ENCODE results near the gene ZBTB7C.
"Not testable (repeated sequence)": the region's sequence is repeated elsewhere in the genome, so short reads cannot be mapped to it uniquely, and the experiment has no call there.

ZBTB7C gene

DNA sequence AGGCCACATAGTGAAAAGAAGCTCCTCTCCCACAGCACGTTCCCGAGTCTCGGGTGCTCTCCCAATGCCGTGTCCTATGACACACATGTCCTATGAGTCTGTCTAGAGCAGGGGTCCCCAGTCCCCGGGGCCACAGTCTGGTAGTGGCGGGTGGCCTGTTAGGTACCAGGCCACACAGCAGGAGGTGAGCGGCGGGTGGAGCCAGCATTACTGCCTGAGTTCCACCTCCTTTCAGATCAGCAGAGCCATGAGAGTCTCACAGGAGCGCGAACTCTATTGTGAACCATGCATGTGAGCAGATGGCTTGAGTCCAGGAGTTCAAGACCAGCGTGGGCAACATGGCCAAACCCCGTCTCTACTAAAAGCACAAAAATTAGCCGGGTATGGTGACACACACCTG, 112.6 kb downstream of the ZBTB7C start:
- no peak for DNase-seq (ENCODE audit: low read depth)

GRCh38 chr18:48295586-48296311, 113.4 kb downstream of the ZBTB7C start:
- peak; percentile 6 for DNase-seq (ENCODE audit: low read depth)

- no peak for DNase-seq (ENCODE audit: low read depth)
Measured at GRCh38 chr18:48294899-48295585, 114.1 kb downstream of the ZBTB7C start.

DNA sequence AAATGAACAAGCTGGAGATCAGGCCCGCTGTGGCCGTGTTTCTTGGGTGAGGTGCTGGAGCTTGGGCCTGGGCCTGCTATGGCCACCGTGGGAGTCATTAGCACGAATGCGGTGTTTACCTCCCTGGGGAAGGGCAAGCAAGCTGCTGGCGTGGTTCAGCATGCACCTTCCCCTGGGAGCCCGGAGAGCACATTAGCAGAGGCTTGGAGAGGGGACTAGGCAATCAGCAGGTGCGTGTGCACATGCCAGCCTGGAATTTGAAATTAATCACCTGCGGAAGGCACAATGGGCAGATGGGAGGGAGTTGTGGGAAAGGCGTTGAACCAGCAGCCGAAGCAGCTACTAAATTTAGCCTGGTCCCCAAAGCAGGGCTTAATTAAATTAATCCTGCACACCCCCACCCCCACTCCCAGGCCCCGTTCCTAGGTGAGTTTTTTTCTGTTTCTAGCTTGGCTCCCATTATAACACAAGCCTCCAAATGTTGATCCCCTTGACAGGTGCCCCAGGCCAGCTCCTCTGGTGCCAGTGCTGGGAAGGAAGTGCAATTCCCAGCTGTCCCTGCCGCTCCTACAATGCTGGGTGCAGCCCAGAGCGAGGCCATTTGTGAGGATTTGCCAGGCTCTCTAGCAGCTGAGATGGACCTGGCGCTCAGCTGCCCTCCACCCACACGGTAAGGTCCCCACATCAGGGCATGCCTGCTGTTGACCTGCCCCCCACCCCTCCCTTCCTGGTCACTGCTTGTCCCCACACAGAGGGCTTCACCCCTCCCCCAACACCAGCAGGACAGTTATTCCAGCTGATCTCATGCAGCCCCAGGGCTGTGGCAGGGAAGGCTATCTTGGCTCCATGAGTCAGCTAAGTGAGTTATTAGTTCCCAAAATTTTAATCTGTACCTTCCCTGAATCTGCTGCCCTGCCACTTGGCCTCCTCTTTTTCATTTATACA, 115.0 kb downstream of the ZBTB7C start:
- no peak for DNase-seq (ENCODE audit: low read depth)

- no peak for DNase-seq (ENCODE audit: low read depth)
Measured at GRCh38 chr18:48292782-48293424, 116.3 kb downstream of the ZBTB7C start.

GRCh38 chr18:48292229-48292628, 117.0 kb downstream of the ZBTB7C start:
- no peak for DNase-seq (ENCODE audit: low read depth)

DNA sequence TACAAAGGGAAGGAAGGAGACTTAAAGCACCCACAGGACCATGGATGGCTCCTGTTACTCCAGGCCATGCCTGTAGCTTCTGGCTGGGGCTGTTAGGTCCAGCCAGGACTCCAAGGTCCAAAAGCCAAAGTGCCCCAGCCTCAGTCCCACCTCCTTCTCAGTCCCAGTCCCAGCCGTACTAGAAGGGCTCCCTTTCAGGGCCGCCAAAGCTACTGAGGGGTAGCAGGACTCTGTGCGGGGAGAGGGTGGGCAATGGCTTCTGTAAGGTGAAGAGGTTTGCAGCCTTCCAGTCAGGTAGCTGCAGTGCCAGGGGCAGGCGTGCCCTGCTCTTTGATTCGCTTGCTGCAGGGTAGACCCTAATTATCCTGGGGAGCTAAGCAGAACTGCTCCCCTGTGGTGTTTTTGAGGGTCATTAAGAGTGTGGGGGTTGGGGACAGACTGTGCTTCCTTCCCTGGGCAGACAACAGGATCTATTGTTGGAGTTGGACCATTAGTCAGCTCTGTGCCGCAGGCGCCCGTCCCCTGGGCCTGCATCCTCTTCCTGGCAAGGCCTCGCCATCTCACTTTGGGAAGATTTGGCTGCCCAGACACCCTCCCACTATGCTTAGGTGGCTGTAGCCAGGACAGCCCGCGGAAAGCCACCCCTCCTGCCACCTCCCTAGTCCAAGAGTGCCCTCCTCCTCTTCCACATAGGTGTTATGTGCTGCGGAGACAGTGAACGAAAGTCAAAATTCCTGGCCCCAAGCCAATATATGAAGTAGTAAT, 118.8 kb downstream of the ZBTB7C start:
- no peak for DNase-seq (ENCODE audit: low read depth)

GRCh38 chr18:48284743-48285142, 124.4 kb downstream of the ZBTB7C start:
- no peak for DNase-seq (ENCODE audit: low read depth)

- DNase-seq (ENCODE audit: low read depth) = not testable (repeated sequence)
Measured at GRCh38 chr18:48284011-48284410, 125.2 kb downstream of the ZBTB7C start.

DNA sequence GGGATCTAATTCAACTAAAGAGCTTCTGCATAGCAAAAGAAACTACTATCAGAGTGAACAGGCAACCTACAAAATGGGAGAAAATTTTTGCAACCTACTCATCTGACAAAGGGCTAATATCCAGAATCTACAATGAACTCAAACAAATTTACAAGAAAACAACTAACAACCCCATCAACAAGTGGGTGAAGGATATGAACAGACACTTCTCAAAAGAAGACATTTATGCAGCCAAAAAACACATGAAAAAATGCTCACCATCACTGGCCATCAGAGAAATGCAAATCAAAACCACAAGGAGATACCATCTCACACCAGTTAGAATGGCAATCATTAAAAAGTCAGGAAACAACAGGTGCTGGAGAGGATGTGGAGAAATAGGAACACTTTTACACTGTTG, 127.7 kb downstream of the ZBTB7C start:
- DNase-seq (ENCODE audit: low read depth) = not testable (repeated sequence)

DNA sequence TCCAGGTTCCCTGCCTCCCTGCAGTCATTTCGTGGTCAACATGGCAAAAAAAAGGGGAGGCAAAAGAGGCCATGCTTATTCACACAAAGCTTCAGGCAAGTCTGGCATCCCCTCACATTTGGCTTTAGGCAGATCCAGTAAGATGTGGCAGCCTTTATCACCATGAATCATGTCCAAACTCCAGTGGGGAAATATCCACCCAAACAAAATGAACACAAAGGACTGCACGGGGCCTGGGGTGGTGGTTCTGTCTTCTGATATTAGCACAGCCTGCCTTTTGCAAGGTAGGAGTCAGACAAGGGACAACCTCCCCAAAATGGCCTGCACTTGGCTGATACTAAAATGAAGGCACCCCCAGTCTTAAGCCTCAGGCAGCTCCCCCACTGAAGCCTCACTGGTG, 129.9 kb downstream of the ZBTB7C start:
- DNase-seq (ENCODE audit: low read depth) = no peak

- no peak for DNase-seq (ENCODE audit: low read depth)
Measured at GRCh38 chr18:48278081-48278480, 131.1 kb downstream of the ZBTB7C start.

- DNase-seq (ENCODE audit: low read depth) = no peak
Measured at GRCh38 chr18:48274301-48274700, 134.9 kb downstream of the ZBTB7C start.

DNA sequence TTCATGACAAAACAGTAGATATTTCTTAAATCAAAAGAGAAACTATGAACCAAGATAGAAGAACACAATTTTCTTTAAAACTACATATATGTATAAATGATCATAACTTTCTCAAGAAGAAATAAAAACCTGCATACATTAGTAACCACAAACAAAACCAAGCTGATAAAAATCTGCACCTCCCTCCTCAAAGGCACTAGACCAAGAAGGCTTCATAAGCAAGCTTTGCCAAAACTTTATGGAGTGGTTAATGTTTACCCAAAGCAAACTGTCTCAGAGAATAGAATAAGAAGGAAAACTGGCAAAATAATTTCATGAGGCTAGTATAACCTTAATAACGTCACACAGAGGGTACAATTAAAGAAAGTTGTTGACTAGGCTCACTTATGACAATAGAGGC, 138.3 kb downstream of the ZBTB7C start:
- no peak for DNase-seq (ENCODE audit: low read depth)

- DNase-seq (ENCODE audit: low read depth) = no peak
Measured at GRCh38 chr18:48265328-48265727, 143.9 kb downstream of the ZBTB7C start.

- no peak for DNase-seq (ENCODE audit: low read depth)
Measured at GRCh38 chr18:48263914-48264902, 145.0 kb downstream of the ZBTB7C start.

DNA sequence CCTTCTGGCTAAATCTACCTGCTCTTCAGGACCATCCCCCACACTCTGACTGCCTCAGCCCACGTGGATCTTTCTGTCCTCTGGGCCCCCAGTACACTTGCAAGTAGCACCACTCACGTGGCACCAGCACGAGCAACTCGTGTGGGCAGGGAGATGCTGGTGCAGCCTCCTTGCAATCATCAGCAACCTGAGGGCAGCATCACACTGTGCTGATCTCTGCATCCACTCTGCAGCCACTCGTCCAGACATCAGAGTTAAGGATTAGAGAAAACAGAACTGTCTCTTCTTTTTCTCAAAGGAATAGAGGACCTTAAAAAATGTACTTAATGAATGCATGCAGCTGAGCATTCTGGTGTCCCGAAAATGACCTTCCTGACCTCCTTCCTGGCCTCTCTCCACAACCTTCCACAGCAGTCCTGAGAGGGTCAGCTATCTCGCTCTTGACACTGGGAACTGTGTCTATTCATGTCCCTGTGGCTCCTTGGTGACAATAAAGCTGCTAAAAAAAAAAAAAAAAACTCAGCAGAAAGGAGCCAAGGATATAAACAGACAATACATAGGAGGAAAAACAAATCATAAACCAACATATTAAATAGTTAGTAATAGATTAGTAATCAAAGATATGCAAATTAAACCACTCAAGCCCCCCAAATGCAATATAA, 145.9 kb downstream of the ZBTB7C start:
- no peak for DNase-seq (ENCODE audit: low read depth)

- no peak for DNase-seq (ENCODE audit: low read depth)
Measured at GRCh38 chr18:48260237-48260636, 148.9 kb downstream of the ZBTB7C start.

DNA sequence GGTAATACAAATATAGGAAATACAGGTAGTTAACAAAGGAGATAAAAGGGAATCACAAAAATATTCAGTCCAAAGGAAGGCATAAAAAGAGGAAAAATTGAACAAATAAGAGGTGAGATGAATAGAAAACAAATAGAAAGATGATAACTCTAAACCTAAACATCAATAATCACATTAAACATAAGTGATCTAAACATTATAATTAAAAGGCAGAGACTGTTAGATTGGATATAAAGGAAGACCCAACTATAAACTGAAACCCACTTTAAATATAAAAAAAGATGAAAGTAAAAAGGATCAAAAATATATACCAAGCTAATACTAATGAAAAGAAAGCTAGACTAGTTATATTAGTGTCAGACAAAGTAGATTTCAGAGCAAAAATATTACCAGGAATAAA, 152.3 kb downstream of the ZBTB7C start:
- no peak for DNase-seq (ENCODE audit: low read depth)
